Panc1 (cell line): ENCODE data around the gene CALHM3. TPM values are rescaled to one million over a fixed set of nuclear protein-coding genes. Genes with fewer than 3 reads are reported as not detected.
"Not testable (repeated sequence)": the region's sequence is repeated elsewhere in the genome, so short reads cannot be mapped to it uniquely, and the experiment has no call there.

ENCODE experiments used
- ATAC-seq: fragments of 200-7000 bp; cut with Tn5 transposase; 2 replicates; pipeline ENCODE4 v1.9.1; 2020; ENCODE audit warnings: mild to moderate bottlenecking, moderate library complexity
- BruUV-seq: library from RNA; stranded (reverse); fragments of 400-500 nt; replicated peaks from 2 replicates; lab custom pipeline; 2021; lab: Mats Ljungman, UMichigan
- CTCF ChIA-PET: fragments of 300-600 bp; sonication (Branson Sonifier 250); formaldehyde crosslinking; loops from one replicate; lab custom pipeline; 2022; ENCODE audit warnings: antibody characterized with exemption; lab: Charles Lee
- POLR2A ChIA-PET: fragments of 300-600 bp; sonication (Branson Sonifier 250); formaldehyde crosslinking; loops from one replicate; lab custom pipeline; 2022; ENCODE audit warnings: antibody characterized with exemption; lab: Charles Lee
- DNase-seq: peaks from one replicate; pipeline ENCODE4 v3.0.0-alpha.2; 2010; ENCODE audit warnings: low read depth, low spot score
- H3K27ac ChIP-seq: 2 replicates; pipeline ENCODE4 v1.5.1; 2011; ENCODE audit warnings: mild to moderate bottlenecking, low read length, inconsistent platforms
- H3K27me3 ChIP-seq: fragments of 200-500 bp; sonication (Bioruptor generic); 2 replicates; pipeline ENCODE4 v1.6.0; 2014; ENCODE audit warnings: low read length, inconsistent platforms; ENCODE audit not compliant: control insufficient read depth, insufficient read depth
- H3K36me3 ChIP-seq: fragments of 200-500 bp; sonication (Bioruptor generic); 2 replicates; pipeline ENCODE4 v1.5.1; 2014; ENCODE audit warnings: inconsistent platforms, mild to moderate bottlenecking, low read length, moderate library complexity; ENCODE audit not compliant: control insufficient read depth, insufficient read depth
- H3K4me1 ChIP-seq: 2 replicates; pipeline ENCODE4 v1.5.1; 2011; ENCODE audit warnings: inconsistent platforms, mild to moderate bottlenecking, low read length, moderate library complexity; ENCODE audit not compliant: control insufficient read depth, insufficient read depth
- H3K4me3 ChIP-seq, 2 experiments: 2 replicates each; pipeline ENCODE4 v1.5.1; 2011 to 2012; ENCODE audit warnings: low read depth in 2 of 2, low read length in 2 of 2, mild to moderate bottlenecking in 2 of 2, inconsistent platforms in 1 of 2, moderate library complexity in 1 of 2
- H3K9me3 ChIP-seq: fragments of 200-500 bp; sonication (Bioruptor generic); 2 replicates; pipeline ENCODE4 v1.5.1; 2014; ENCODE audit warnings: low read depth, mild to moderate bottlenecking, inconsistent platforms, low read length, moderate library complexity; ENCODE audit not compliant: control insufficient read depth, insufficient read depth
- CTCF ChIP-seq: fragments of 450-650 bp; IDR thresholded peaks from 2 replicates; pipeline ENCODE4 v1.5.1; 2017; ENCODE audit warnings: mild to moderate bottlenecking
- POLR2AphosphoS5 ChIP-seq: IDR thresholded peaks from 2 replicates; pipeline ENCODE4 v1.6.1; 2012; ENCODE audit warnings: mild to moderate bottlenecking, low read depth, low read length, moderate library complexity
- REST ChIP-seq, 2 experiments: IDR thresholded peaks; 2 replicates each; pipeline ENCODE4 v1.6.1; 2011 to 2012; ENCODE audit warnings: low read depth in 2 of 2, control low read depth in 1 of 2, low read length in 1 of 2, mild to moderate bottlenecking in 1 of 2, moderate library complexity in 1 of 2; ENCODE audit not compliant: insufficient read depth in 1 of 2
- SIN3A ChIP-seq: IDR thresholded peaks from 2 replicates; pipeline ENCODE4 v1.6.1; 2012; ENCODE audit warnings: low read depth, mild to moderate bottlenecking, low read length, moderate library complexity, borderline replicate concordance; ENCODE audit not compliant: insufficient read depth
- TCF7L2 ChIP-seq: IDR thresholded peaks from 2 replicates; pipeline ENCODE4 v1.6.1; 2011; ENCODE audit warnings: mild to moderate bottlenecking, low read depth, low read length, inconsistent platforms
- in situ Hi-C: cut with HindIII; loops from 2 replicates; pipeline ENCODE4 v1.10.0; 2016; ENCODE audit warnings: low sequenced_read_pairs, low pct_unique_long_range_greater_than_20kb
- intact Hi-C: fragments of 100-400 bp; cut with micrococcal nuclease; formaldehyde crosslinking; loops from one replicate; pipeline ENCODE4 v1.10.0; 2022; ENCODE audit not compliant: unreplicated experiment
- total RNA-seq: library from RNA; stranded (reverse); gene quantifications from one replicate; pipeline ENCODE4 v1.2.1, GENCODE V29; 2021; ENCODE audit not compliant: unreplicated experiment

The CALHM3 gene
- total RNA-seq, 1 experiment from 2014 or later, result not detected

- no peak overlapping the region for H3K27ac ChIP-seq
Observed at GRCh38 chr10:103504181-103504783, 25.2 kb upstream of the CALHM3 start.

GRCh38 chr10:103503777-103504176 is 24.7 kb upstream of the CALHM3 start:
- POLR2A ChIA-PET, H3K27ac ChIP-seq, BruUV-seq, in situ Hi-C loops, H3K4me1 ChIP-seq, intact Hi-C loops, CTCF ChIA-PET, H3K27me3 ChIP-seq, H3K4me3 ChIP-seq, DNase-seq, H3K36me3 ChIP-seq, ATAC-seq, H3K9me3 ChIP-seq: not testable (repeated sequence)

More at GRCh38 chr10:103504181-103504783, 25.2 kb upstream of the CALHM3 start:
- H3K4me3 ChIP-seq, result no peak overlapping the region
- ChIA-PET POLR2A (no interaction called here), CTCF (interaction anchor here (1.0 kb wide), 2 partner anchors 19 to 38 kb away, joined by 3 to 7 read pairs; no protein-coding TSS in a partner anchor)
- no peaks in the 10 kb centered on the region for H3K27me3 ChIP-seq
- in situ Hi-C loops, result no loop called here
- H3K4me1 ChIP-seq, result peaks cover 4% of the 10 kb centered on the region; the same call in 1 of the 2 replicates
- DNase-seq (no peak), ATAC-seq (peak; percentile 64)
- BruUV-seq, result no TSS peak
- H3K36me3 ChIP-seq, result no peaks in the 10 kb centered on the region
- H3K9me3 ChIP-seq, result no peaks in the 10 kb centered on the region
- no peak for TF ChIP-seq SIN3A
- no peak for TF ChIP-seq TCF7L2
- TF ChIP-seq CTCF, result no peak
- no peak for TF ChIP-seq REST (IDR thresholded peaks at IDR 0.05; ENCODE audit: insufficient read depth in 1 of 2, low read depth in 2 of 2, low read length in 1 of 2)
- no peak for TF ChIP-seq POLR2AphosphoS5
- intact Hi-C loops, result no loop called here
